GM18526 (cell line): Measurements from ENCODE around the gene C9orf85.

ENCODE experiments used
- POLR2A ChIP-seq: IDR thresholded peaks from 3 replicates; pipeline ENCODE4 v1.6.1; 2011; ENCODE audit not compliant: insufficient read length; ENCODE audit errors: extremely low read depth

C9orf85 gene

DNA sequence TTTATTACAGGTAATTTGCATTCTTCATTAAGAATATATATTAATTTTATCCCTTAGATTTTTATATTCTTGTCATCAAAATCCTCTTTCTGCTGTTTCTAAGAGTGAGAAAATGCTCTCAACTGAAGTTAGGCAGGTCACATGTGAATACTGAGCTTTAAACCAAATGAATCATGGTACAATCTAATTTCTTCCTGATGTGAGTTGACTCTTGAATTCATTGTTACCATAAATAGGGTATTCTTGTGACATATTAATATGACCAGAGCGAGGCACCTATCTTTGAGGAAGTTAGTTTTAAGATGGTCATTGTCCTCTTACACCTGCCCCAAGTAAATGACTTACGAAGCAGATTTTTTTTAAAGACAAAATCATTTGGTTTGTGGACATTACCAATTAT, 17.4 kb downstream of the C9orf85 start:
- no peak for TF ChIP-seq POLR2A

- no peak for TF ChIP-seq POLR2A
Observed at GRCh38 chr9:71929223-71929622, 17.8 kb downstream of the C9orf85 start.

GRCh38 chr9:71929791-71930440, 18.5 kb downstream of the C9orf85 start:
- TF ChIP-seq POLR2A: no peak

GRCh38 chr9:71931166-71931565, 19.7 kb downstream of the C9orf85 start:
- TF ChIP-seq POLR2A: no peak

DNA sequence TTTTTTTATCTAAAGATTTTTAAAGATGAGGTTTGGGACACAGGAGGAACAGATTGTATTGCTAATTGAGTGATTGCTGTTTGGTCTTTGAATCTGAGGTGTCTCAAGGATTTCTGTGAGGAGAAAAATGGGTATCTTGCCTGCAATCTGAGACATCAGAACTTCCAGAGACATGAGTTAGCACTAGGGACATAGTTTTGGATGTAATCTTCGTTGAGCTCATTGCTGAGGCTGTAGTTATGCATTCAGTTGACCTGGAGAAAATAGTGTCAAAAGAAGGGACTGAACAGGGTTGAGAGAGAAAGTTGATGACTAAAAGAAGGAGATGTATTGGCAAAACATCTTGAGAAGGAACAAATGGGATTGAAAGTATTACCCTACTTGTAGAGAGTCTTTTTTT, 24.6 kb downstream of the C9orf85 start:
- TF ChIP-seq POLR2A: no peak

- TF ChIP-seq POLR2A: no peak
Observed at GRCh38 chr9:71937070-71937625, 25.7 kb downstream of the C9orf85 start.

GRCh38 chr9:71937898-71938297, 26.5 kb downstream of the C9orf85 start:
- TF ChIP-seq POLR2A: no peak

DNA sequence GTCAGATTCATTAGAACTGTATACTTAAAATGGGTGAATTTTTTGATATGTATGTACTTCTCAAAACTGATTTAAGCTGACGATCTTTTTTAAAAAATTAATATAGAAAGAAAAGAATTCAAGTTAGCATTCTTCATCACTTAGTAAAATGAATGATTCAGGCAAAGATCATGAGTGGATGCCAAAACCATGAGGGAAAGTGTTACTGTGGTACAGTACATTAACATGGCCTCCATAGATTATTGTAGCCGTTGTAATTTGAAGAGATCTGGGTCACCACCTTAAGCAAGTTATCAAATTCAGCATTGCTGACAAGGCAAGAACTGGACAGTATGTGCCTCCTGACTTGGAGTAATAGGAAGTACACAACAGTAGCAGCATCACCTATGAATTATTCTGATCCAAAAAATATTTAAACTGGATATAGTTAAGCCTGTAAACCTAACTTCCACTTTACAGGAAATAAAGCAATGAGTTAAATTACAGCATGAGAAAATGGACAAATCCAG, 29.7 kb downstream of the C9orf85 start:
- TF ChIP-seq POLR2A: no peak

DNA sequence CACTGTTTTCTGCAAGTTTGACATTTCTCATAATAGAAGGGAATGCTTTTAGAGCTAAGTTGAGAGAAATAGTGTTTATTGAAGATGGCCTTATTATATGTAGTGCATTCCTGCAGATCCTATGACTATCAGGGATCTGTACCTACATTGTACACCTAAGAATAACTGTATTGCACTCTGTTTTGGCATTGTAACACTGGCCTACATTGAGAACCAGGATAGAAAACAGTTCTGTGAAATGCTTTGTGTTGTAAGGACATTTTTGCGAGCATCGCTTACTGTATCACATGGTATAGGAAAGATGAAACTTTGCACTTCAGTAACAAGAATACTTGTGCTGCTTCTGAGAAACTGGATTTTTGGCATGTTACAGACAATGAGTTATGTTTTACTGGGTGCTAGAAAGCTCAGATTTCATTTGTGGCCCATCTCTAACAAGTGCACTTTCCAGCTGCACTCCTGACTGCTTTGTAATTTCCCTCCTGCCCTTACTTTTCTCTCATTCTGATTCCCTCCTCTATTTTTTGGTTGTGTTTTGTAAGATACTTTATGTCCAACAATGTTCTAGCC, 30.6 kb downstream of the C9orf85 start:
- TF ChIP-seq POLR2A: no peak

GRCh38 chr9:71944754-71945375, 33.4 kb downstream of the C9orf85 start:
- no peak for TF ChIP-seq POLR2A

- no peak for TF ChIP-seq POLR2A
Observed at GRCh38 chr9:71955300-71955915, 44.0 kb downstream of the C9orf85 start.

- no peak for TF ChIP-seq POLR2A
Observed at GRCh38 chr9:71962328-71962727, 50.9 kb downstream of the C9orf85 start.

DNA sequence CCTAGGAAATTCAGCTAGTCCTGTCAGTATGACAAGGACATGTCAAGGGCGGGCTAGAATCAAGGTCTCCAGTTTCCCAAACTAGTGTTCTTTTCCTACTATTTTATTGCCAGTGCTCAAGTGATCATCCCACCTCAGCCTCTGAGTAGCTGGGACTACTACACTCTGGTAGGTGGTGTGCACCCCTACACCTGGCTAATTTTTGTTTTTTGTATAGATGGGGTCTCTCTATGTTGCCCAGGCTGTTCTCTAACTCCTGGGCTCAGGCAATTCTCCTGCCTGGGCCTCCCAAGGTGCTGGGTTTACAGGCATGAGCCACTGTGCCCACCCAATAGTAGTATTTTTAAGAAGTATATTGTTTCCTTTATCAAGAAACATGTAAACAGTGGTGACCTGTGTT, 54.0 kb downstream of the C9orf85 start:
- no peak for TF ChIP-seq POLR2A

- no peak for TF ChIP-seq POLR2A
Observed at GRCh38 chr9:71966601-71967000, 55.2 kb downstream of the C9orf85 start.

DNA sequence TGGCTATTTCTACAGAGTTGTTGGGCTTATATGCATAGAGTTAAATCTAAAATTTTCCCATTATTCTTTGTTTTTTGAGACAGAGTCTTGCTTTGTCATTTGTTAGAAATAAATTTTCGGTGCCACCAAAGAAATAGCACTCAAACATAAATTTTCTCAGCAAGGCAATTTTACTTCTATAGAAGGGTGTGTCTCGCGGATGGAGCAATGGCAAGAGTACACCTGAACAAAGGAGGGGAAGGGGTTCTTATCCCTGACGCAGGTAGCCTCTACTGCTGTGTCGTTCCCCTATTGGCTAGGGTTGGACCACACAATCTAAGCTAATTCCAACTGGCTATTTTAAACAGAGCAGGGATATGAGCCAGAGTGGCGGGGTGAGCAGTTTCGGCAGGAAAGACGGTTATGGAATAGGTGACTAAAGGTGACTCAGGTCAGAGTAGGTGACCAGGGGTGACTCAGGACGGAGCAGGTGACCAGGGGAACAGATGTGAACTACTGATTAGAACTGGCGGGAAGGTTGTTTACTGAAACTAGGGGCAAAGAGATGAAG, 57.2 kb downstream of the C9orf85 start:
- TF ChIP-seq POLR2A: no peak

DNA sequence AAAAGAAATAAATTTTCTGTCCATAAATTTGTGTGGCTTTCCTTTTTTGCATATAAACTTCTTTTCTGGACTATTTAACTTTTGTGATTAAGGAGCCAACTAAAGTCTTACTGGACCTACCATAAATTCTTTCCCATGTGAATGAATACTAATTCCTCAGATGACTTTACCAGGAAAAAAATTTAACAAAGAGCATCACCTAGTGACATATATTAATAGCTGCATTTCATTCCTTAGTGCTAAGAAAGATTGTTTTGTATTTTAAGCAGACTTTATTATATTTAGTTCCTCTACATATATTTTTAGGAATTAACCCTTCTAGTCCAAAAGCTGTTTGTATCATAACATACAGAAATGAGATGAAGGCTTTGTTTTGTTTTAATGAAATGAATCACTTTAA, 64.4 kb downstream of the C9orf85 start:
- no peak for TF ChIP-seq POLR2A

DNA sequence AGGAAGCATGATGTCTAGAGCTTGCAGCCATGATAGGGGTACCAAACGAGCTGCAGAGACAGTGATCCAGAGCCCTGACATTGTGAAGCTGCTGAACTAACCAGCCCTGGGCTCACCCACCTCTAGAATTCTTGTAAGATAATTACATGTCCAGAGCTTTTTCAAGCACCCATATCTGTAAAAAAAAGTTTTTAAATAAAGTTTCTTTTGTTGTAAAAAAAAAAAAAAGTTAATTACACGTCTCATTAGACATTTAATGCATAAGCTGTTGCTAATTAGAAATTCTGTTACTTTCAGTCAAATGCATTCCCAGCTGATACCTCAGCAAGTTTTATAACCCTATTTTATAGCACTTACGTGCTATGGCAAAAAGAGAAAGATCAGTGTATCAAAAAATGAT, 65.6 kb downstream of the C9orf85 start:
- TF ChIP-seq POLR2A: no peak
